HEK293T (cell line): ENCODE data around the gene MAST2.

ENCODE experiments used
- ARNT ChIP-seq: fragments of 450-650 bp; IDR thresholded peaks from 2 replicates; pipeline ENCODE4 v1.6.1; 2017; ENCODE audit warnings: mild to moderate bottlenecking
- BHLHE40 ChIP-seq: fragments of 450-650 bp; IDR thresholded peaks from 2 replicates; pipeline ENCODE4 v1.6.1; 2016; ENCODE audit warnings: mild to moderate bottlenecking, moderate library complexity, borderline replicate concordance
- CTBP1 ChIP-seq: fragments of 450-650 bp; IDR thresholded peaks from 2 replicates; pipeline ENCODE4 v1.6.1; 2016; ENCODE audit warnings: borderline replicate concordance
- ELF4 ChIP-seq: fragments of 450-650 bp; IDR thresholded peaks from 2 replicates; pipeline ENCODE4 v1.6.1; 2017; ENCODE audit warnings: antibody characterized with exemption
- FOXA1 ChIP-seq: fragments of 450-650 bp; IDR thresholded peaks from 2 replicates; pipeline ENCODE4 v1.6.1; 2016; ENCODE audit warnings: mild to moderate bottlenecking
- FOXK2 ChIP-seq: fragments of 450-650 bp; IDR thresholded peaks from 2 replicates; pipeline ENCODE4 v1.6.1; 2016; ENCODE audit warnings: mild to moderate bottlenecking
- FOXM1 ChIP-seq: fragments of 450-650 bp; IDR thresholded peaks from 2 replicates; pipeline ENCODE4 v1.6.1; 2017; ENCODE audit warnings: mild to moderate bottlenecking, borderline replicate concordance
- HDGF ChIP-seq: fragments of 450-650 bp; IDR thresholded peaks from 2 replicates; pipeline ENCODE4 v1.6.1; 2017; ENCODE audit warnings: antibody characterized with exemption, borderline replicate concordance
- NFRKB ChIP-seq: fragments of 450-650 bp; IDR thresholded peaks from 2 replicates; pipeline ENCODE4 v1.6.1; 2016; ENCODE audit warnings: mild to moderate bottlenecking, moderate library complexity
- SP1 ChIP-seq: fragments of 450-650 bp; IDR thresholded peaks from 2 replicates; pipeline ENCODE4 v1.6.1; 2017
- SUZ12 ChIP-seq: fragments of 450-650 bp; IDR thresholded peaks from 2 replicates; pipeline ENCODE4 v1.6.1; 2016; ENCODE audit warnings: mild to moderate bottlenecking
- TARDBP ChIP-seq: fragments of 450-650 bp; IDR thresholded peaks from 2 replicates; pipeline ENCODE4 v1.6.1; 2016
- TF ChIP-seq, protein P1 (sequence below): fragments of 450-650 bp; IDR thresholded peaks from 2 replicates; pipeline ENCODE4 v1.6.1; 2016

GRCh38 chr1:45968941-45969666 lies 165.7 kb downstream of the MAST2 start:
- no peak for TF ChIP-seq NFRKB
- TF ChIP-seq SUZ12 = no peak
- TF ChIP-seq TARDBP = no peak
- no peak for TF ChIP-seq FOXM1
- TF ChIP-seq FOXK2 = no peak
- no peak for TF ChIP-seq FOXA1
- TF ChIP-seq, protein P1, sequence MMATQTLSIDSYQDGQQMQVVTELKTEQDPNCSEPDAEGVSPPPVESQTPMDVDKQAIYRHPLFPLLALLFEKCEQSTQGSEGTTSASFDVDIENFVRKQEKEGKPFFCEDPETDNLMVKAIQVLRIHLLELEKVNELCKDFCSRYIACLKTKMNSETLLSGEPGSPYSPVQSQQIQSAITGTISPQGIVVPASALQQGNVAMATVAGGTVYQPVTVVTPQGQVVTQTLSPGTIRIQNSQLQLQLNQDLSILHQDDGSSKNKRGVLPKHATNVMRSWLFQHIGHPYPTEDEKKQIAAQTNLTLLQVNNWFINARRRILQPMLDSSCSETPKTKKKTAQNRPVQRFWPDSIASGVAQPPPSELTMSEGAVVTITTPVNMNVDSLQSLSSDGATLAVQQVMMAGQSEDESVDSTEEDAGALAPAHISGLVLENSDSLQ = no peak
- no peak for TF ChIP-seq BHLHE40
- no peak for TF ChIP-seq SP1
- no peak for TF ChIP-seq ARNT
- TF ChIP-seq ELF4 = no peak
- TF ChIP-seq HDGF = no peak
- TF ChIP-seq CTBP1 = no peak
